ENCODE measurements around the gene NUTF2.
"Not testable (repeated sequence)": the region's sequence is repeated elsewhere in the genome, so short reads cannot be mapped to it uniquely, and the experiment has no call there.

NUTF2 gene

DNA sequence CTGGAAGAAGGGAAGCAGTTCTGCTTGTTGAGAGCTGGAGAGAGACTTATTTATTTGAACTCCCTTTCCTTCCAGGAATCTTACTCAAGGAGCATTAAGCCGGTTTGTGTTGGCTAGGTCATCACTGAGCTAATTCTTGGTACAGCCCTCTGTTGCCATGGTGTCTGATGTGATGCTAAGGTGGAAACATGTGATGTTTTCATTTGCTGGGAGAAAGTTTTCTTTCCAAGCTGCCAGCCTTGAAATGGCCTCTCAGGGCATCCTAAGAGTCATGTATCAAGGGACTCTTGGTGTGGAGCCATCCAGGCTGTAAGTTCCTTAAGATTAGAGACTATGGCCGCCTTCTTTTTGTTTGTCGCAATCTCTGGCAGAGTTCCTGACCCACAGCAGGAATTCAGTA, 50.5 kb downstream of the NUTF2 start:
- FAIRE-seq (no peak), DNase-seq (ENCODE audit: insufficient read length, low spot score) (no peak)
- TF ChIP-seq POLR2A (IDR thresholded peaks at IDR 0.05; ENCODE audit: low read depth, low read length), result no peak

DNA sequence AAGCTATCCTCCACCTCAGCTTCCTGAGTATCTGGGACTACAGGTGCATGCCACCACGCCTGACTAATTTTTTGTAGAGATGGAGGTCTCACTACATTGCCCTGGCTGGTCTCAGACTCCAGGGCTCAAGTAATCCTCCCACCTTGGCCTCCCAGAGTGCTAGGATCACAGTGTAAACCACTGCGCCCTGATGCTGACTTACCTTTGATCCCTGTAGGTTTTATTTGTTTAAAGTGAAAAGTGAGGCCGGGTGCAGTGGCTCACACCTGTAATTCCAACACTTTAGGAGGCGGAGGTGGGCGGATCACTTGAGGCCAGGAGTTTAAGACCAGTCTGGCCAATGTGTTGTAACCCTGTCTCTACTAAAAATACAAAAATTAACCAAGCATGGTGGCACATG, 55.0 kb downstream of the NUTF2 start:
- DNase-seq (ENCODE audit: insufficient read length, low spot score) (no peak), FAIRE-seq (no peak)
- TF ChIP-seq POLR2A (IDR thresholded peaks at IDR 0.05; ENCODE audit: low read depth, low read length), result no peak

DNA sequence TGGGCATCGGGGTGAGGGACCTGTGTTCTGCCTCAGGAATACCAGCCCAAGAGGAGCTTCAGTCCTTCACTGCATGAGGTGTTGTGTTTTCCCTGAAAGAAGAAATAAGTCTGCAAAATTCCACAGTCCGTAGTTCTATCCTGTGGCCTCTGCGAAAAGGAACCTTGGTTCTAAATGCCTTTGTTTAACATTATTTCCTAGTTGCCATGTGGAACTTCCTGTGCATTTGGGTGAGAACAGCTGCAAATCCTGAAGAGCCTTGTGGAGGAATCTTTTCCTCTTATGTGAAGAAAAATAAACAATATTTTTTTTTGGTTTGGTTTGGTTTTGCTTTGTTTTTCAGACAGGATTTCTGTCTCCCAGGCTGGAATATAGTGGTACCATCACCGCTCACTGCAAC, 56.1 kb downstream of the NUTF2 start:
- no peak for DNase-seq (ENCODE audit: insufficient read length, low spot score)
- no peak for FAIRE-seq
- no peak for TF ChIP-seq POLR2A (IDR thresholded peaks at IDR 0.05; ENCODE audit: low read depth, low read length)

DNA sequence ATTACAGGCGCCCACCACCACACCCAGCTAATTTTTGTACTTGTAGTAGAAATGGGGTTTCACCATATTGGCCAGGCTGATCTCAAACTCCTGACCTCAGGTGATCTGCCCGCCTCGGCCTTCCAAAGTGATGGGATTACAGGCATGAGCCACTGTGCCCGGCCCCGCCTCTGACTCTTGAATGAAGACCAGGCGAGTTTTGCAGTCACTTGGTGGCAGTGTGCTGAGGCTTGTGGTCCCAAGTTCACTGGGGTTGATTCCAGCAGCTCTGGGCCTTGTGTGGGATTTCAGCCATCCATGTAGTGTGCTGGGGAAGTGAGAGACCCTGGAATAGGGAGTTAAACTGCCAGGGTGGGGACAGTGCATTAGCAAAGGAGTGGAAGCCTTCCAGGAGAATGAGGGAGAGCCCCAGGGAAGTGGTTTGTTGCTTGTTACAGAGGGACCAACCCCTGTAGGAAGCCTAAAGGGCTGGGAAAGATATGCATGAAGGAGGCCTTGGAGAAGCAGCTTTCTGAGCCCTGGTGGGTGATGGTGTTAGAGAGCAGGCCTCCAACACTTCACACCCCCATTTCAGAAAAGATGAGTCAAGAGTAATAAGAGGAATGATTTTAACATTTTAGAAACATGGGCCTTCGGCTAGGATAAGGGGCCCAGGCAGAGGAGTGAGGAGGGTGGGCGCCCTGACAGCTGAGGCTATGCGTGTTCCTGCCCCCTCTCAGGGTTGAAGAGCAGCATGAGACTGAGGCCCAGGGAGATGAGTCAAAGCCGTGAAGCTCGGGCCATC, 60.9 kb downstream of the NUTF2 start:
- TF ChIP-seq POLR2A (IDR thresholded peaks at IDR 0.05; ENCODE audit: low read depth, low read length), result no peak
- FAIRE-seq, result no peak
- DNase-seq (ENCODE audit: insufficient read length, low spot score), result no peak

DNA sequence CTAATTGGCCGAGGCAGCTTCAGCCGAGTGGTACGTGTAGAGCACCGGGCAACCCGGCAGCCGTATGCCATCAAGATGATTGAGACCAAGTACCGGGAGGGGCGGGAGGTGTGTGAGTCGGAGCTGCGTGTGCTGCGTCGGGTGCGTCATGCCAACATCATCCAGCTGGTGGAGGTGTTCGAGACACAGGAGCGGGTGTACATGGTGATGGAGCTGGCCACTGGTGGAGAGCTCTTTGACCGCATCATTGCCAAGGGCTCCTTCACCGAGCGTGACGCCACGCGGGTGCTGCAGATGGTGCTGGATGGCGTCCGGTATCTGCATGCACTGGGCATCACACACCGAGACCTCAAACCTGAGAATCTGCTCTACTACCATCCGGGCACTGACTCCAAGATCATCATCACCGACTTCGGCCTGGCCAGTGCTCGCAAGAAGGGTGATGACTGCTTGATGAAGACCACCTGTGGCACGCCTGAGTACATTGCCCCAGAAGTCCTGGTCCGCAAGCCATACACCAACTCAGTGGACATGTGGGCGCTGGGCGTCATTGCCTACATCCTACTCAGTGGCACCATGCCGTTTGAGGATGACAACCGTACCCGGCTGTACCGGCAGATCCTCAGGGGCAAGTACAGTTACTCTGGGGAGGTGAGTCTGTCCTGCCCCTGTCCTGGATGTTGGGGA, 62.5 kb downstream of the NUTF2 start:
- TF ChIP-seq POLR2A (IDR thresholded peaks at IDR 0.05; ENCODE audit: low read depth, low read length), result no peak
- DNase-seq (ENCODE audit: insufficient read length, low spot score), result no peak
- no peak for FAIRE-seq

DNA sequence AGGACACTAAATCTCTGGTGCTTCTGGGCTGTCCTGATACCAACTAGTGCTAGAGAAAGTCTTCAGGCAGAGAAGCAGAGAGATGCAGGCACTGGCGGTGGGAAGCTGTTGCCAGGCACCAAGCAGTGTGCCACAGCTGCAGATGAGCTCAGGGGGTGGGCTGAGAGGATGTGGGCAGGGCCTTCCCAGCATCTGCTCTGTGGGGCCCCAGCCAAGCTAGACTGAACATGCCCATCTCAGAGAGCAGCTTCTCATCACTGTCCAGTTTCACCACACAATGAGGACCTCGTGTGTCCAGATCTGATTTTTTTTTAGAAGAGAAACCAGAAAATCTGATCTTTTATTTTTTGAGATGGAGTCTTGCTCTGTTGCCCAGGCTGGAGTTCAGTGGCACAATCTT, 63.4 kb downstream of the NUTF2 start:
- FAIRE-seq, result no peak
- no peak for TF ChIP-seq POLR2A (IDR thresholded peaks at IDR 0.05; ENCODE audit: low read depth, low read length)
- no peak for DNase-seq (ENCODE audit: insufficient read length, low spot score)

DNA sequence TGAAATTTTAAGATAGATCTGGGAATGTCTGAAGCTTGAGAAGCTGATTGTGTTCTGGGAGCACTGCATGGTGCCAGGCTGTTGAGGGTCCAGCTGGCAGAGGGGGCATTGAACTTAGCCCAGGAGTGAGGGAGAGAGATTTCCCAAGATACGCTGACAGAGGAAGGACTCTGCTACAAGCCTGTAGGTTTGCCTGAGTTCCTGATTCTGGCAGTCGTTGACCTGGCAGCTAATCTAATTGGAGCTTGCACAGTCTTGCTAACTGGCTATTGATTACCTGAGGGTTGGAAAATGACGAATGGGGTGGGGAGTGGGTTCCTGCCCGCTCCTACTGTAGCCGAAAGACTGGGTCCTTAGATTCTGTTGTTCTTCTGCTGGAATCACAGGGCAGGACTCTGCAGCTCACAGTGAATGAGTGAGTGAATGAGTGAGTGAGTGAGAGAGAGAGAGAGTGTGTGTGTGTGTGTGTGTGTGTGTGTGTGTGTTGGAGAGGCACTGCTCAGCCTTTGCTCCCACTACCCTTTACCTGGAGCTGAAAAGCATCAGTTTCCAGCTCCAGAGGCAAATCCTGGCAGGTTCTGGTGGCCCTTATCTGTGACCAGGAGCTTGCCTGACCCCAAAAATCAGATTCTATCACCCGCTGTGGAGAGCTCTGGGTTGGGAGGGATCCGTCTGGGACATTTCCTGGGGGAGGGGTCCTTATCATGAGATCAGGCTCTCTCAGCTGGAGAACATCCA, 68.2 kb downstream of the NUTF2 start:
- TF ChIP-seq POLR2A (IDR thresholded peaks at IDR 0.05; ENCODE audit: low read depth, low read length), result no peak
- FAIRE-seq, result no peak

DNA sequence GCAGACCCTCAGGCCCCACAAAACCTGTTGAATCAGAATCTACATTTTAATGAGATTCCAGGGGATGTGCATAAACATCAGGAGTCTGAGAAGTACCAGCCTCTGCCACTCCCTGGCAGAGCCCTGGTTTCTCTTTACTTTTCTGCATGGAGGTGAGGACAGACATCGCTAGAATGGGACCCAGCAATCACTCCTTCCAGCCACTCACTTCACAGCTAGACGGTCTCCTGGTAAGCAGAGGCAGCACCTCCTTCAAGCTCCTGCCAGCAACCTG, 68.7 kb downstream of the NUTF2 start:
- not testable (repeated sequence) for FAIRE-seq

More for the DNA sequence above, 68.2 kb downstream of the NUTF2 start:
- DNase-seq (ENCODE audit: insufficient read length, low spot score), result no peak

DNA sequence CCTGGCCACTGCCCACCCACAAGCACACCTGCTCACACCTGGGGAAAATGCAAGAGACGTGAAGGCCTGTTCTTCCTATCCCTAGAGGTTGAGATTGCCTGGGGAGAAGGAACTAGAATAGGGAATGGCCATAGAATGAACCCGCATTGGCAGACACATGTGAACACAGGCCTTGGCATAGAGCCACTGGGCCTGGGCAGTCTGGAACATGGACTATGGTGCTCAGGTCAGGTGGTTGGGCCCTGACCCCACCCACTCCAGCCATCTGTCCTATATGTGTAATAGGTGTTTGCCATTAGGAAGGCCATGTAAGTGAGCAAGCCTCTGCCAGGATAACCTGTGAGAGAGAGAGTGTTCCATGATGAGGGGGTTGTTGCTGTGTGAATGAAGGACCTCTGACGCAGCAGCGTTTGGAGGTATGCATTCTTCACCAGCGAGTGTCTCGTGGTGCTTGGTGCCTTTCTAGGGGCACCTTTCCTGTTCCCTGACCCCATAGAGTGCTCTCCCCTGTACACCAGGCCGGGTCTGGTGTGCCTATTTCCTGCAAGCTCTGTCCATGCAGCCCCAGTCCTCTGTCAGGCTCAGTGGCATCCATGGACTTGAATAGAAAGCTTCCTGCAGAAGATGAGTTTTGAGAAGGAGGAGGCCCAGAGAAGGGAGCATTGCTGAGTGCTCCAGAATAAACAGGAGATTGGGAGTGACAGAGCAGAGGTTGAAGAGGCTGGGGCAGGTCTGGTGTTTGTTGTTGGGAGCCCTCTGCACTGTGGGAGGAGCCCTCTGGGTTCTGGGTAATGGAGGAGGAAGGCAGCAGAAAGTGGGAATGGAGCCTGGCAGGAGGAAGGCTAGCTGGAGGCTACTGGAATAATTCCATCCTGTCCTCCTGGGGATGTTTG, 69.3 kb downstream of the NUTF2 start:
- FAIRE-seq, result no peak
- TF ChIP-seq POLR2A (IDR thresholded peaks at IDR 0.05; ENCODE audit: low read depth, low read length), result no peak
- no peak for DNase-seq (ENCODE audit: insufficient read length, low spot score)

More for the DNA sequence above, 68.7 kb downstream of the NUTF2 start:
- DNase-seq (ENCODE audit: insufficient read length, low spot score), result not testable (repeated sequence)

DNA sequence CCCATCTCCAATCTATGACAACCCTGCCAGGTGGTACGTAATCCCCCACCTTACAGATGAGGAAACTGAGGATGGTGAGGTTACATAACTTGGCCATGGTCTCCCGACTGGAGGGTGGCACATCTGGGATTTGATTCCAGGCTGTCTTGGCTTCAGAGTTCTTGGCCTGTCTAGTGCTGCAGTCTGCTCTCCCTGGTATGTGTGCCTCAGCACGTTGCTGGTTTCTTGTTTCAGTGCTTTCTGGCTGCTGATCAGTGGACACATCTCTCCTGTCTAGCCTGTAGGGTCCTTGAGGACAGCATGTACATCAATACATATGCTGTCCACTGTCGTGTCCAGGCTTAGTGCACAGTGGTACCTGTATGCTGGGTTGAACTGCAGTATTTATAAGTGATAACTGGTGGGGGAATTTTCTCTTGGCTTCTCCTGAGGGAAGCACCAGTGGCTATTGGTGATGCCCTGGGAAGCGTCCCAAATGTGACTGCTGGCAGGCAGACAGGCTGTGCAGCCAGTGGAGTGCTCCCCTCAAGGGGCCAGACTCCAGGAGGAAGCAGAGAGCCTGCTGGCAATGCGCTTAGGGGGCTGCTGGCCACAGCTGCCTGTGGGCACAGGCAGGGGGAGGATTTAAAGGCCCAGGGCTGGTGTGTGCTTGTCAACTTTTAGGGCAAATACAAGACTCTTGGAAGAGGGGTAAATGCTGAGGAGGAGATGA, 70.6 kb downstream of the NUTF2 start:
- FAIRE-seq, result no peak

DNA sequence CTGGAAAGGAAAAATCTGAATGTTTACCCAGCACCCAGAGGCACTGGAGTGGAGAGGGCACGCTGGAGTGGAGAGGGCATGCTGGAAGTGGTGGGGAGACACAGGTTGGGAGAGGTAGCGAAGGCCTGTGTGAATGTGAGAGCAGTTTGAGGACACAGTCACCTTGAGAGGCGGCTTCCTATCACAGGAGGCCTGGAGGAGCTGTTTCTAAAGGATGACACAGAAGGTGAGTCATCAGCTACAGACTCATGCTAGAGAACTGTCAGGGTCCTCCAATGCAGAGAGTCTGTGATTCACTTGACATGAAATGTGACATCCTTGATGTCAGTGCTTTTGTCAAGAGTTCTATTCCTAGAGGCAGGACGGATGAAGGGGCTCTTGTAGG, 71.1 kb downstream of the NUTF2 start:
- no peak for TF ChIP-seq POLR2A (IDR thresholded peaks at IDR 0.05; ENCODE audit: low read depth, low read length)
- FAIRE-seq (peak; percentile 82), DNase-seq (ENCODE audit: insufficient read length, low spot score) (peak; percentile 74)

More for the DNA sequence above, 70.6 kb downstream of the NUTF2 start:
- TF ChIP-seq POLR2A (IDR thresholded peaks at IDR 0.05; ENCODE audit: low read depth, low read length), result no peak
- DNase-seq (ENCODE audit: insufficient read length, low spot score), result no peak

DNA sequence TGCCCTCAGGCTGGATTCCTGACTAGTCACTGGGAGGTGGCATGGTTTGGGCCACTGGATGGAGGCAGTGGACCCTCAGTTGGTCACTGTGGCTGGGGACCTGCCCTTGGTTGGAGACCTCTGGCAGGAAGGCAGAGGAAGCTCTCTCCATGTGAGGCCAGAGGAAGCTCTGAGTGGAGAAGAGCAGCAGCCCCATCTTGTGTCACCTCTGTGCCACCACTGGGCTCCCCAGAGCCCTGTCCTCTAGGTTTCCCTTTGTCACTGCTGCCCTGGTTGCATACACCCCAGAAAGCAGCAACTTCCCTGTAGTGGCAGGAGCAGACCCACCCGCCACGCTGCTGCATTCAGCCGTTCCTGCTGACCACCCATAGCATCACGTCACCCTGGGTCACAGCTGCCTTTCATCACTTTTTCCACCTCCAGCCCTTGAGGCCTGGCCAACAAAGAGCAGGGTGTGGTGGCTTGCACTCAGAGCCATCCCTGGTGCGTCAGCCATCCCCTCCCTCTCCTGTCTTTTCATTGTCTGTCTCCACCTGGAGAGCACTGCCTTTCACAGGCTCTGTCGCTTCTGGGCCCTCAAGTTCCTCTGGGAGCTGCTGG, 73.0 kb downstream of the NUTF2 start:
- FAIRE-seq, result no peak
- TF ChIP-seq POLR2A (IDR thresholded peaks at IDR 0.05; ENCODE audit: low read depth, low read length), result no peak
- no peak for DNase-seq (ENCODE audit: insufficient read length, low spot score)
